ENCODE measurements around the gene EPHX1.
A peak's percentile ranks its signal among the peaks of the same experiment; 100 is the strongest.

The EPHX1 gene

DNA sequence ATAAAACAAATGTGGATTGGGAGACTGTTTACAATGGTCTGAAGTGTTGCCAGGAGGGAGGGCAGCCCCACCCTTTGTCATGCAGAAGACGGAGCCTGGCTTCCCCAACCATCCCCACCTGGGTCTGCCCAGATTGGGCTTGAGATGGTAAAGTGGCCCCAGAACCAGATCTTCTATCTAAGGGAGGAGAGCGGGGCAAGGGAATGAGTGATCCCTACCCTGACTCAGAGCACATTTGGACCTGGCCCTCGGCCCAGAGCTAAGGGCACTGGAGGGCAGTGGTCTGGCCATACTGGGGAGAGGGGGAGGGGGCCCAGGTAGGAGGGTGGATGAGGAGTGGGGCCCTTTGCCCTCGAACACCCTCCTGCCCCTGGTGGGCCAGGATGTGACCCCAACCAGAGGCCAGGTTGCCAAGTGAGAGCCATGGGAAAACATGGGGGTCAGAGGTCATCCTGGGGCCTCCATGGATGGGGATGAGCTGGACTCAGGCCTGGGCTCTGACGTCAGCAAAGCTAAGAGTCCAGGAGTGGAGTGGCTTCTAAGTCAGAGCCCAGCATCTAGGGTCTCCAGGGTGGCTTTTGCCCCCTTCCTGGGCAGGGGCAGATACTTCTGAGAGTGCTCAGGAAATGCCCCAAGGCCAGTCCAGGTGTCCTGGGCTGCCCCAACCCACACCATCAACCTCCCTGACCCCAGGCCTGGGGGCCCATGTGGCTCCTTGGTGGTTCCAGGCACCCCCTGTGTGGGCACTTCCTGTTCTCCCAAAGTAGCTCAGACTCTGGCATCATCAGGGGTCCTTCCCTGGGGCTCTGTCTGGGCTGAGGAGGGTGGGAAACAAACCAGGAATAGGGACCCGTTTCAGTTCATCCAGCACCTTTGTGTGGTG lies 80.7 kb downstream of the EPHX1 start:
- ChIA-PET POLR2A (ENCODE audit: low non-redundant PET) (no interaction called here), CTCF (interaction anchor here (0.5 to 0.8 kb wide), 4 partner anchors 19 to 214 kb away, joined by 3 to 8 read pairs (median 4); no protein-coding TSS in a partner anchor)
- H3K27ac ChIP-seq, result peak overlapping the region; percentile 20; the same call in 1 of the 2 replicates
- TF ChIP-seq, protein P1, sequence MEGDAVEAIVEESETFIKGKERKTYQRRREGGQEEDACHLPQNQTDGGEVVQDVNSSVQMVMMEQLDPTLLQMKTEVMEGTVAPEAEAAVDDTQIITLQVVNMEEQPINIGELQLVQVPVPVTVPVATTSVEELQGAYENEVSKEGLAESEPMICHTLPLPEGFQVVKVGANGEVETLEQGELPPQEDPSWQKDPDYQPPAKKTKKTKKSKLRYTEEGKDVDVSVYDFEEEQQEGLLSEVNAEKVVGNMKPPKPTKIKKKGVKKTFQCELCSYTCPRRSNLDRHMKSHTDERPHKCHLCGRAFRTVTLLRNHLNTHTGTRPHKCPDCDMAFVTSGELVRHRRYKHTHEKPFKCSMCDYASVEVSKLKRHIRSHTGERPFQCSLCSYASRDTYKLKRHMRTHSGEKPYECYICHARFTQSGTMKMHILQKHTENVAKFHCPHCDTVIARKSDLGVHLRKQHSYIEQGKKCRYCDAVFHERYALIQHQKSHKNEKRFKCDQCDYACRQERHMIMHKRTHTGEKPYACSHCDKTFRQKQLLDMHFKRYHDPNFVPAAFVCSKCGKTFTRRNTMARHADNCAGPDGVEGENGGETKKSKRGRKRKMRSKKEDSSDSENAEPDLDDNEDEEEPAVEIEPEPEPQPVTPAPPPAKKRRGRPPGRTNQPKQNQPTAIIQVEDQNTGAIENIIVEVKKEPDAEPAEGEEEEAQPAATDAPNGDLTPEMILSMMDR (conservative IDR thresholded peaks at IDR 0.05; ENCODE audit: low read depth), result no peak
- no peak for DNase-seq (ENCODE audit: low spot score)

DNA sequence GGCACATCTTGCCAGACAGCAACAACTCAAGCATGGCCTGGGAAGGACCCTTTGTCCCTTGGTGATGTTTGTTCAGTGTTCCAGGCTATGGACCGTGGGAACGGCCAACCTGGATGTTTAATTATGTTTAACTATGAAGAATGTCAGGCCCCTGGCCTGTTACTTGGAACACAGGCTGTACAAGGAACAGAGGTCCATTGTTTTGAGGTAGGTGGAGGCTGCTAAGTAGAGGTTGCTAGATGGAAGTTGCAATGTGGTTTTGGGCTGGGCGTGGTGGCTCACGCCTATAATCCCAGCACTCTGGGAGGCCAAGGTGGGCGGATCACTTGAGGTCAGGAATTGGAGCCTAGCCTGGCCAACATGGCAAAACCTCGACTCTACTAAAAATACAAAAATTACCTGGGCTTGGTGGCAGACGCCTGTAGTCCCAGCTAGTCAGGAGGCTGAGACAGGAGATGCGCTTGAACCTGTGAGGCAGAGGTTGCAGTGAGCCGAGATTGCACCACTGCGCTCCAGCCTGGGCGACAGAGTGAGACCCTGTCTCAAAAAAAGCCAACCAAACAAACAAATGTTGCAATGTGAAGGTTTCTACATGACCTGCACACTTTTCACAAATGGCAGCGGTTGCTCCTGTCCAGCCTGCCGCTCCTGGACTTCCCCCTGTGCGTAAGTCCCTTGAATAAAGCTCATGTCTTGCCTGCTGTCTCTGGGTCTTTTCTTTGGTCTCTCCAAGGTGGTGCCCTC lies 81.5 kb downstream of the EPHX1 start:
- peak overlapping the region; percentile 20; the same call in 1 of the 2 replicates for H3K27ac ChIP-seq
- POLR2A ChIA-PET (ENCODE audit: low non-redundant PET), result no interaction called here
- CTCF ChIA-PET, result no interaction called here
- no peak for DNase-seq (ENCODE audit: low spot score)
- TF ChIP-seq, protein P1 (conservative IDR thresholded peaks at IDR 0.05; ENCODE audit: low read depth), result no peak

DNA sequence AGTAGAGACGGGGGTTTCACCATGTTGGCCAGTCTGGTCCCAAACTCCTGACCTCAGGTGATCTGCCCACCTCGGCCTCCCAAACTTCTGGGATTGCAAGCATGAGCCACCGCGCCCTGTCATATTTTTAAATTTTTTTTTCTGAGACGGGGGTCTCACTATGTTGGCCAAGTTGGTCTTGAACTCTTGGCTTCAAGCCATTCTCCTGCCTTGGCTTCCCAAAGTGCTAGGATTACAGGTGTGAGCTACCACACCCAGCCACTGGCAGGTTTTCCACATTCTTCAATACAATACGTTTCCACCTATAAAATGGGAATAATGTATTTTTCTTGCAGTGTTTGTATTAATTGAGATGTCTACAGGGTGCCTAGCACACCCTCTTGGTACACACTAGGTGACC lies 82.4 kb downstream of the EPHX1 start:
- ChIA-PET CTCF (no interaction called here), POLR2A (ENCODE audit: low non-redundant PET) (interaction anchor here (0.6 kb wide), 1 partner anchor 59 kb away, joined by 5 read pairs; no protein-coding TSS in a partner anchor)
- no peak overlapping the region for H3K27ac ChIP-seq
- TF ChIP-seq, protein P1 (conservative IDR thresholded peaks at IDR 0.05; ENCODE audit: low read depth), result no peak
- no peak for DNase-seq (ENCODE audit: low spot score)
